ENCODE results near the gene ST3GAL5.

Gene ST3GAL5

GRCh38 chr2:85787981-85788340 is 100.8 kb downstream of the ST3GAL5 start:
- DNase-seq: no peak

- no peak for DNase-seq
These were observed 101.4 kb downstream of the ST3GAL5 start for GRCh38 chr2:85787282-85787980.
